Osteoblast (primary cell): ENCODE data around the gene PRKAG2. TPM values are rescaled to one million over a fixed set of nuclear protein-coding genes. Genes with fewer than 3 reads are reported as not detected.
A peak's percentile ranks its signal among the peaks of the same experiment; 100 is the strongest.

Experiments used
- DNase-seq: peaks from one replicate; pipeline ENCODE4 v3.0.0; 2011; ENCODE audit warnings: low spot score, mixed read lengths; ENCODE audit not compliant: insufficient read length; ENCODE audit errors: missing footprints
- H2AFZ ChIP-seq: 2 replicates; pipeline ENCODE4 v1.6.0; 2011; ENCODE audit warnings: mild to moderate bottlenecking, low read length
- H3K27ac ChIP-seq: 2 replicates; pipeline ENCODE4 v1.5.1; 2011; ENCODE audit warnings: mild to moderate bottlenecking, low read depth, low read length, moderate library complexity
- H3K27me3 ChIP-seq: 2 replicates; pipeline ENCODE4 v1.6.0; 2012; ENCODE audit warnings: mild to moderate bottlenecking, control low read depth, inconsistent platforms, low read length, moderate library complexity; ENCODE audit not compliant: insufficient read depth
- H3K36me3 ChIP-seq: 2 replicates; pipeline ENCODE4 v1.5.1; 2011; ENCODE audit warnings: mild to moderate bottlenecking, low read length, control low read depth, moderate library complexity; ENCODE audit not compliant: insufficient read depth
- H3K4me1 ChIP-seq: 2 replicates; pipeline ENCODE4 v1.5.1; 2011; ENCODE audit warnings: mild to moderate bottlenecking, low read length, control low read depth, moderate library complexity; ENCODE audit not compliant: insufficient read depth
- H3K4me2 ChIP-seq: 2 replicates; pipeline ENCODE4 v1.6.0; 2011; ENCODE audit warnings: mild to moderate bottlenecking, low read length; ENCODE audit not compliant: insufficient read depth
- H3K4me3 ChIP-seq: fragments of 200-600 bp; sonication (generic); 3 replicates; pipeline ENCODE4 v1.5.1; 2012; ENCODE audit warnings: mild to moderate bottlenecking, low read length, inconsistent platforms; ENCODE audit not compliant: insufficient read depth
- H3K79me2 ChIP-seq: 2 replicates; pipeline ENCODE4 v1.6.0; 2012; ENCODE audit warnings: mild to moderate bottlenecking, low read length, control low read depth, inconsistent platforms; ENCODE audit not compliant: insufficient read depth
- H3K9me3 ChIP-seq: 2 replicates; pipeline ENCODE4 v1.5.1; 2011; ENCODE audit warnings: low read depth, low read length, control low read depth
- H4K20me1 ChIP-seq: 2 replicates; pipeline ENCODE4 v1.6.0; 2012; ENCODE audit warnings: mild to moderate bottlenecking, low read length, control low read depth; ENCODE audit not compliant: insufficient read depth
- CTCF ChIP-seq: IDR thresholded peaks from 2 replicates; pipeline ENCODE4 v1.5.1; 2011; ENCODE audit warnings: mild to moderate bottlenecking, low read depth, low read length, moderate library complexity; ENCODE audit errors: extremely low read depth
- total RNA-seq: library from RNA; depleted of rRNA; stranded (reverse); fragments of >200 nt; gene quantifications from 2 replicates; pipeline ENCODE4 v1.2.3, GENCODE V29; 2012

Gene PRKAG2
- total RNA-seq, result 20.6 TPM in 2 replicates

DNA sequence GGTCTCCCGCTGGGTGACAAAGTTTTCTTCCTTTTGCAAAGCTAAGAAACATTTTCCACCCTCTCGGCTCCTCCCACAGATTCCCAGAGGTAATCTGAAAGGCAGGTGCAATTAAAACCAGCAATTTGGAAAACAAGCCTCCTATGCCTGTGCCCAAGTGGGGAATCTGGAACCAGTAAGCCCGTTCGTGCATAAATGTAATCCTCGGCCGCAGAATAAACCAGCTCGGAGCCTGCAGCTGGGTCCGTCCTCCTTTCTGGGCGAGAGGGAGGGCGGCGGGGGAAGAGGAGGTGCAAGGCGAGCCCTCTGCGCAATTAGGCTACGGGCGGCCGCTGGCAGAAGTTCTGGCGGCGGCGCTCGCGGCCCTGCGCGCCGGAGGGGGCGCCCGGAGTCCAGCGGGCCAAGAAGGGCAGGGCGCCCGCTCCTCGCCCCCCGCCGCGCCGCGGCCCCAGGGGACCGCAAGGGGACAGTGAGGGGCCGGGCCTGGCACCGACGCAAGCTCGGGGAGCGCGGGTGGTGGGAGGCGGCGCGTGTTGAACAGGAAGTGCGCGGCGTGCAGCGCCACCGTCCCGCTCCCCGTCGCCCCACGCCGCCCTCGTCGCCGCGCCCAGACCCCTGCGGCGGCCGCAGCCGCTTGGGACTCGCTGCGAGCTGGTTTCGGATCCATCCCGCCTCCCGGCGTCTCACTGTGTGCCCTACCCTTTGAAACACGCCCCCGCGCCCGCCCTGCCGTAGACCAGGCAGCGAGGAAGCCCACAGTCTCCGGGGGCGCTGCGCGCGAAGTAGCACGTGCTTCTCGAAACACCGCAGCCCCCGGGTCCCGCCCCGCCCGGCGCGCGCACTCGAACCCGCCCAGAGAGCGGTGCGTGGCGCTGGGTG lies at the start of gene PRKAG2:
Gene PRKAG2 (minus strand): TSS at position 217 of the 879 bp plus-strand sequence. CDS start 495 bp downstream, outside the sequence.
- no peak within 1 kb of the TSS for H3K27ac ChIP-seq
- H4K20me1 ChIP-seq, result no peaks in the 10 kb centered on the region
- H3K9me3 ChIP-seq, result no peaks in the 10 kb centered on the region
- H3K4me1 ChIP-seq, result peaks cover 14% of the 10 kb centered on the region
- H2AFZ ChIP-seq, result peak within 1 kb of the TSS; percentile 65
- no peaks in the 10 kb centered on the region for H3K79me2 ChIP-seq
- H3K4me3 ChIP-seq, result peak within 1 kb of the TSS; percentile 66
- TF ChIP-seq CTCF, result no peak
- H3K36me3 ChIP-seq, result no peaks in the 10 kb centered on the region
- H3K4me2 ChIP-seq, result peak within 1 kb of the TSS; percentile 79
- peaks cover 56% of the 10 kb centered on the region for H3K27me3 ChIP-seq
- DNase-seq, result peak; percentile 88

GRCh38 chr7:151926336-151926712 lies 49.4 kb upstream of the PRKAG2 start:
- Histone ChIP-seq H3K79me2 (no peaks in the 10 kb centered on the region), H2AFZ (no peak overlapping the region), H3K4me3 (no peak overlapping the region), H3K27me3 (peaks cover 16% of the 10 kb centered on the region), H3K4me1 (no peaks in the 10 kb centered on the region), H4K20me1 (no peaks in the 10 kb centered on the region), H3K9me3 (no peaks in the 10 kb centered on the region), H3K36me3 (no peaks in the 10 kb centered on the region), H3K27ac (no peak overlapping the region), H3K4me2 (no peak overlapping the region)
- DNase-seq, result no peak
- TF ChIP-seq CTCF, result no peak

DNA sequence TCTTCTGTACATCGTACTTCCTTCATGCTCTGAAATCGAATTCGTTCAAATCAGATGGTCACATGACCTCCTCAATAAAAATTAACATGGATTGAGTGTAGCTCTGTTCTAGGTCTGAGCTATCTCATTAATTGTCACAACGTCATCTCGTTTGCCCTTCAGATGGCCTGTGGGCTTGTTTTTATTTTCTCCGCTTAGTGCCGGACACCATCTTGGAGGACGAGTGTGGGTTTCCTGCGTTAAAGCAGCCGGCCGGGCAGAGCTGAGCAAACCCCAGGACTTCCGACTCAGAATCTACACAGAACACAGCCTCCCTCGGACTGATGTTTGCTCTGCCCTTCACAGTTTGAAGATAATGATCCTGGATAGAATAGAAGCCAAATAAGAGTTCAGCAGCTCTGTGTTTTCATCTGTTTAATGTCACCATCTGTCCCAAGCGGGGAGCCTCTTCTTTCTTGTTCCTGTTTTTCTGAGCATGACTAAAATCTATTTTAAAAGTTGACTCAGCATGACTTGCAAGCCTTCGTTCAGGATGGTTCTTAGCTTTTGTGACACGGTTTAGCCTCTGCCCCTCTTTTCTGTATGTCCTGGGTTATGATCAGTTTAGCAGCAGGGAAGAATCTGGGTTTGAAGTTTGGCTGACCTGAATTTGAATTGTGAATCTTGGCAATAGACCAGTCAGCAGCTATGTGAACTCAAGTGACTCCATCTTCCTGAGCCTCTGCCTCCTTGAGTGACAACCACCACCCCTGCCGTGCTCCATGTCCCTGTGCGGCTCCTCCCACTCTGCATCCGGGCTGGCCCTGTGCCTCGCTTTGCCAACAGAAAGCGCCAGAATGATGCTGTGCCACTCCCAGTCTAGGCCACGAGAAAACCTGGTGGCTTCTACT lies 48.8 kb upstream of the PRKAG2 start:
- H3K4me3 ChIP-seq, result no peak overlapping the region
- no peak for DNase-seq
- no peaks in the 10 kb centered on the region for H3K36me3 ChIP-seq
- H4K20me1 ChIP-seq, result no peaks in the 10 kb centered on the region
- no peak for TF ChIP-seq CTCF
- no peak overlapping the region for H3K27ac ChIP-seq
- no peak overlapping the region for H3K4me2 ChIP-seq
- peaks cover 16% of the 10 kb centered on the region for H3K27me3 ChIP-seq
- H3K9me3 ChIP-seq, result no peaks in the 10 kb centered on the region
- H3K4me1 ChIP-seq, result no peaks in the 10 kb centered on the region
- peak overlapping the region; percentile 25 for H2AFZ ChIP-seq
- no peaks in the 10 kb centered on the region for H3K79me2 ChIP-seq

GRCh38 chr7:151924508-151924907 lies 47.6 kb upstream of the PRKAG2 start:
- H2AFZ ChIP-seq, result no peak overlapping the region
- TF ChIP-seq CTCF, result no peak
- H4K20me1 ChIP-seq, result no peaks in the 10 kb centered on the region
- no peak overlapping the region for H3K4me2 ChIP-seq
- H3K4me1 ChIP-seq, result no peaks in the 10 kb centered on the region
- no peaks in the 10 kb centered on the region for H3K36me3 ChIP-seq
- no peaks in the 10 kb centered on the region for H3K79me2 ChIP-seq
- H3K27me3 ChIP-seq, result peaks cover 19% of the 10 kb centered on the region
- no peak overlapping the region for H3K27ac ChIP-seq
- DNase-seq, result no peak
- no peak overlapping the region for H3K4me3 ChIP-seq
- H3K9me3 ChIP-seq, result no peaks in the 10 kb centered on the region
